ENCODE results near the gene INO80D. TPM values are rescaled to one million over a fixed set of nuclear protein-coding genes. Genes with fewer than 3 reads are reported as not detected.
"Not testable (repeated sequence)": the region's sequence is repeated elsewhere in the genome, so short reads cannot be mapped to it uniquely, and the experiment has no call there.

INO80D gene
- total RNA-seq, 4 donors from 2014 or later, result 11.0 to 28.6 (median 21.2) TPM

DNA sequence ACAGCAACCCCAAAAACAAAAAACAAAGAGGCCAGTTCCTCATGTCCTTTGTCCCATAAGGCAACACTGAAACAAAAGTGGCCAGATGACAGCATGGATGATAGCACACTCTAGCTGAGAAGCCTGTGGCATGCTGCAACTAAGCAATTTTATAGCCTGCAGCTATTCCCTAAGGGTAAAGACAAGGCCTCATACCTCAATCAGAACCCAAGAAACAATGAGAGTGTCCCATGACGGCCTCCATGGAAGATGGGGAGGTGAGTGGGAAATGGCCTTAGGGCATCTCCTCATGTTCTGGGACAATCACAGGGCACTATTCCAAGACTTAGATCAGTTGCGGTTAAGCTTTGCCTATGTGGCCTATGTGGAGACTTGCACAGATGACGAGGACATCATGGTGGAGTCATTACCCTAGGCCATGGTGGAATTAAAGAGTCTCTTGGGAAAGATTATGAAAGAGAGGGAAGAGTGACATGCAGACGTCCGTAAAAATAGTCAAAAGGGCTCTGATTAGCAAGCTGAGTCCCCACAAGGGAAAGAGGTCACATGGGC, 103.1 kb downstream of the INO80D start:
- 75 to 88% methylated on average over 2 to 5 of the region's 5 CpGs for WGBS, 2 donors (ENCODE audit: low coverage in 1 of 2)

DNA sequence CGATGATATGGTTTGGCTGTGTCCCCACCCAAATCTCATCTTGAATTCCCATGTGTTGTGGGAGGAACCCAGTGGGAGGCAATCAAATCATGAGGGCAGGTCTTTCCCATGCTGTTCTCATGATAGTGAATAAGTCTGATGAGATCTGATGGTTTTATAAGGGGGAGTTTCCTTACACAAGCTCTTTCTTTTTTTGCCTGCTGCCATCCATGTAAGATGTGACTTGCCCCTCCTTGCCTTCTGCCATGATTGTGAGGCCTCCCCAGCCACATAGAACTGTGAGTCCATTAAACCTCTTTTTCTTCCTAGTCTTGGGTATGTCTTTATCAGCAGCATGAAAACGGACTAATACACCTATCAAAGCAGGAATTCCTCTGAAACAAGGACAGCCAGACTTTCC, 107.2 kb downstream of the INO80D start:
- not testable (repeated sequence) for H3K27ac ChIP-seq, H3K36me3 ChIP-seq, H3K4me1 ChIP-seq, H3K27me3 ChIP-seq, ATAC-seq, H3K9me3 ChIP-seq, H3K4me3 ChIP-seq
- 71 to 89% methylated on average over 1 to 2 of the region's 2 CpGs for WGBS, 2 donors (ENCODE audit: low coverage in 1 of 2)

More for the DNA sequence above, 103.1 kb downstream of the INO80D start:
- H3K9me3 ChIP-seq, result no peaks in the 10 kb centered on the region
- ATAC-seq, result no peak
- H3K27me3 ChIP-seq, result no peaks in the 10 kb centered on the region
- H3K27ac ChIP-seq, result no peak overlapping the region
- H3K4me3 ChIP-seq, result no peak overlapping the region
- TF ChIP-seq EP300 (IDR thresholded peaks at IDR 0.05) (no peak), POLR2AphosphoS5 (IDR thresholded peaks at IDR 0.05) (no peak), CTCF (IDR thresholded peaks at IDR 0.05) (no peak)
- no peaks in the 10 kb centered on the region for H3K4me1 ChIP-seq
- H3K36me3 ChIP-seq, result no peaks in the 10 kb centered on the region

GRCh38 chr2:205977699-205978098, 108.3 kb downstream of the INO80D start:
- not testable (repeated sequence) for H3K36me3 ChIP-seq, H3K4me1 ChIP-seq, H3K27ac ChIP-seq, H3K27me3 ChIP-seq, H3K4me3 ChIP-seq, ATAC-seq, H3K9me3 ChIP-seq
- WGBS, 2 donors (ENCODE audit: low coverage in 1 of 2), result 50 to 63% methylated on average over 2 to 5 of the region's 7 CpGs

- H3K4me1 ChIP-seq, ATAC-seq, H3K9me3 ChIP-seq, H3K4me3 ChIP-seq, H3K27ac ChIP-seq, H3K36me3 ChIP-seq, H3K27me3 ChIP-seq: not testable (repeated sequence)
- 95% methylated on average over 4 of the region's 39 CpGs; no CpG with 5 or more reads in 1 of the 2 donors for WGBS, 2 donors (ENCODE audit: low coverage in 1 of 2)
Observed at GRCh38 chr2:205976934-205977659, 108.9 kb downstream of the INO80D start.

- no peak overlapping the region for H3K27ac ChIP-seq
- ATAC-seq, result no peak
- TF ChIP-seq POLR2AphosphoS5 (IDR thresholded peaks at IDR 0.05), result no peak
- no peak for TF ChIP-seq POLR2A (IDR thresholded peaks at IDR 0.05)
- no peak for TF ChIP-seq CTCF (IDR thresholded peaks at IDR 0.05)
- TF ChIP-seq EP300 (IDR thresholded peaks at IDR 0.05), result no peak
- peaks cover 7% of the 10 kb centered on the region for H3K27me3 ChIP-seq
- H3K4me1 ChIP-seq, result peaks cover 0 to 5% (median 0%) of the 10 kb centered on the region in 3 donors
- no peaks in the 10 kb centered on the region for H3K9me3 ChIP-seq
- no peaks in the 10 kb centered on the region for H3K36me3 ChIP-seq
- no peak overlapping the region for H3K4me3 ChIP-seq
- 72 to 88% methylated on average over 5 to 7 of the region's 19 CpGs for WGBS, 2 donors (ENCODE audit: low coverage in 1 of 2)
Observed at GRCh38 chr2:205976120-205976814, 109.7 kb downstream of the INO80D start.

GRCh38 chr2:205975082-205975949, 110.7 kb downstream of the INO80D start:
- no peak for ATAC-seq
- Histone ChIP-seq H3K4me1 (peaks cover 0 to 5% (median 0%) of the 10 kb centered on the region in 3 donors), H3K9me3 (no peaks in the 10 kb centered on the region), H3K4me3 (no peak overlapping the region), H3K27ac (no peak overlapping the region), H3K36me3 (no peaks in the 10 kb centered on the region), H3K27me3 (peaks cover 7% of the 10 kb centered on the region)
- 30 to 40% methylated on average over 3 to 5 of the region's 5 CpGs for WGBS, 2 donors (ENCODE audit: low coverage in 1 of 2)
- TF ChIP-seq POLR2AphosphoS5 (IDR thresholded peaks at IDR 0.05) (no peak), EP300 (IDR thresholded peaks at IDR 0.05) (no peak), CTCF (IDR thresholded peaks at IDR 0.05) (no peak), POLR2A (IDR thresholded peaks at IDR 0.05) (no peak)
